Thoracic aorta (tissue), 2 donors: ENCODE measurements around the gene BCL6. TPM values are rescaled to one million over a fixed set of nuclear protein-coding genes. Genes with fewer than 3 reads are reported as not detected.

Source experiments
- ATAC-seq: fragments of 150-250 bp; one replicate; pipeline ENCODE4 v1.8.0; 2017; ENCODE audit warnings: low read depth; ENCODE audit not compliant: insufficient number of reproducible peaks, low FRiP score
- DNase-seq: peaks from one replicate; pipeline ENCODE4 v3.0.0-alpha.2; 2020; ENCODE audit warnings: low spot score
- H3K27ac ChIP-seq, 2 donors: fragments of 200-600 bp; sonication (generic); 1 replicate in 1 of 2; 2 replicates in 1 of 2; pipeline ENCODE4 v1.5.1; 2016; ENCODE audit warnings: mild to moderate bottlenecking in 2 of 2, moderate library complexity in 2 of 2
- H3K27me3 ChIP-seq: fragments of 200-600 bp; sonication (generic); replicated peaks from 2 replicates; pipeline ENCODE4 v1.6.0; 2016; ENCODE audit warnings: mild to moderate bottlenecking; ENCODE audit not compliant: insufficient read depth
- H3K36me3 ChIP-seq: fragments of 200-600 bp; sonication (generic); one replicate; pipeline ENCODE4 v1.5.1; 2016
- H3K4me1 ChIP-seq, 2 donors: fragments of 200-600 bp; sonication (generic); 1 replicate in 1 of 2; 2 replicates in 1 of 2; pipeline versions ENCODE4 v1.5.1 to v1.6.0; 2016; ENCODE audit warnings: low read depth in 2 of 2, mild to moderate bottlenecking in 1 of 2; ENCODE audit not compliant: control insufficient read depth in 1 of 2
- H3K4me3 ChIP-seq: fragments of 200-600 bp; sonication (generic); 2 replicates; pipeline ENCODE4 v1.5.1; 2016; ENCODE audit warnings: mild to moderate bottlenecking
- H3K9me3 ChIP-seq: fragments of 200-600 bp; sonication (generic); 2 replicates; pipeline ENCODE4 v1.5.1; 2016
- CTCF ChIP-seq: fragments of 200-600 bp; sonication (generic); IDR thresholded peaks from one replicate; pipeline ENCODE4 v1.5.1; 2019; ENCODE audit warnings: antibody characterized with exemption
- total RNA-seq, 2 donors: library from RNA; depleted of rRNA; stranded (reverse); fragments of >200 nt; gene quantifications; one replicate each; pipeline versions ENCODE4 v1.1.0 to v1.2.3, GENCODE V29; 2016

The BCL6 gene
- 100 to 1,000 TPM; 148 to 169 TPM for total RNA-seq

GRCh38 chr3:187745201-187746058 is at the start of gene BCL6:
Gene BCL6 (minus strand): TSS chr3:187745468. CDS start chr3:187733693, 11,775 bp downstream.
- Histone ChIP-seq H3K36me3 (no peaks in the 10 kb centered on the region), H3K9me3 (no peaks in the 10 kb centered on the region), H3K4me3 (peak within 1 kb of the TSS; percentile 92), H3K27ac (peak within 1 kb of the TSS; percentile 98 to 100), H3K27me3 (no peaks in the 10 kb centered on the region), H3K4me1 (peaks cover 12 to 37% of the 10 kb centered on the region in 2 donors)
- DNase-seq, result peak; percentile 79
- no peak for TF ChIP-seq CTCF
- ATAC-seq, result peak; percentile 66

- Histone ChIP-seq H3K4me1 (peaks cover 0 to under 1% of the 10 kb centered on the region in 2 donors), H3K27ac (no peak overlapping the region), H3K9me3 (no peaks in the 10 kb centered on the region), H3K4me3 (no peak overlapping the region), H3K27me3 (no peaks in the 10 kb centered on the region), H3K36me3 (no peaks in the 10 kb centered on the region)
- TF ChIP-seq CTCF, result no peak
- DNase-seq, result no peak
- ATAC-seq, result no peak
These were observed 49.5 kb upstream of the BCL6 start for GRCh38 chr3:187794731-187795130.

GRCh38 chr3:187793618-187794017 is 48.4 kb upstream of the BCL6 start:
- no peak overlapping the region for H3K4me3 ChIP-seq
- H3K27ac ChIP-seq, result no peak overlapping the region
- H3K27me3 ChIP-seq, result no peaks in the 10 kb centered on the region
- DNase-seq (no peak), ATAC-seq (no peak)
- H3K4me1 ChIP-seq, result no peaks in the 10 kb centered on the region
- H3K36me3 ChIP-seq, result no peaks in the 10 kb centered on the region
- H3K9me3 ChIP-seq, result no peaks in the 10 kb centered on the region
- TF ChIP-seq CTCF, result no peak

GRCh38 chr3:187792521-187792920 is 47.3 kb upstream of the BCL6 start:
- TF ChIP-seq CTCF, result no peak
- H3K9me3 ChIP-seq, result no peaks in the 10 kb centered on the region
- H3K4me1 ChIP-seq, result no peaks in the 10 kb centered on the region
- DNase-seq, result no peak
- no peak overlapping the region for H3K4me3 ChIP-seq
- ATAC-seq, result no peak
- H3K36me3 ChIP-seq, result no peaks in the 10 kb centered on the region
- H3K27ac ChIP-seq, result no peak overlapping the region
- H3K27me3 ChIP-seq, result no peaks in the 10 kb centered on the region

- ATAC-seq, result no peak
These were observed 44.6 kb upstream of the BCL6 start for GRCh38 chr3:187789872-187790271.

More at GRCh38 chr3:187789872-187790271, 44.6 kb upstream of the BCL6 start:
- H3K4me1 ChIP-seq, result no peaks in the 10 kb centered on the region
- no peak overlapping the region for H3K27ac ChIP-seq
- H3K9me3 ChIP-seq, result no peaks in the 10 kb centered on the region
- no peaks in the 10 kb centered on the region for H3K36me3 ChIP-seq
- H3K27me3 ChIP-seq, result no peaks in the 10 kb centered on the region
- no peak overlapping the region for H3K4me3 ChIP-seq
- TF ChIP-seq CTCF, result no peak
- no peak for DNase-seq
